Cardiac muscle cell (in vitro differentiated cells and primary cell): ENCODE measurements around the gene ATXN7L2. TPM values are rescaled to one million over a fixed set of nuclear protein-coding genes. Genes with fewer than 3 reads are reported as not detected.

Experiments
- DNase-seq, 2 donors: peaks; one replicate each; pipeline versions ENCODE4 v3.0.0 to v3.0.0-alpha.2; 2010 to 2017; ENCODE audit warnings: low read depth in 1 of 2, low spot score in 1 of 2
- H3K27ac ChIP-seq: fragments of 200-600 bp; sonication (generic); 2 replicates; pipeline ENCODE4 v1.5.1; 2016
- H3K27me3 ChIP-seq: fragments of 200-600 bp; sonication (generic); 2 replicates; pipeline ENCODE4 v1.6.0; 2016; ENCODE audit warnings: control low read depth
- H3K36me3 ChIP-seq: fragments of 200-600 bp; sonication (generic); 2 replicates; pipeline ENCODE4 v1.5.1; 2016; ENCODE audit warnings: control low read depth
- H3K4me1 ChIP-seq: fragments of 200-600 bp; sonication (generic); 2 replicates; pipeline ENCODE4 v1.8.1; 2017; ENCODE audit warnings: low read depth, mild to moderate bottlenecking, mixed run types
- H3K4me3 ChIP-seq: fragments of 200-600 bp; sonication (generic); 2 replicates; pipeline ENCODE4 v1.5.1; 2016; ENCODE audit warnings: mild to moderate bottlenecking
- H3K9me3 ChIP-seq: fragments of 200-600 bp; sonication (generic); 2 replicates; pipeline ENCODE4 v1.5.1; 2017; ENCODE audit warnings: low read depth, mild to moderate bottlenecking, control low read depth
- polyA plus RNA-seq: library from polyadenylated mRNA; unstranded; fragments of >200 nt; fragmentation: Nextera tagmentation; extraction: Ambion mirVana; gene quantifications from 2 replicates; pipeline ENCODE4 v1.2.1, GENCODE V29; 2016
- total RNA-seq: library from RNA; depleted of rRNA; stranded (reverse); fragments of >200 nt; gene quantifications from 2 replicates; pipeline ENCODE4 v1.2.3, GENCODE V29; 2016
- TF ChIP-seq, protein P1 (sequence below): IDR thresholded peaks from 2 replicates; pipeline ENCODE4 v1.5.1; 2012; ENCODE audit warnings: low read depth, mild to moderate bottlenecking, low read length

ATXN7L2 gene, protein sequence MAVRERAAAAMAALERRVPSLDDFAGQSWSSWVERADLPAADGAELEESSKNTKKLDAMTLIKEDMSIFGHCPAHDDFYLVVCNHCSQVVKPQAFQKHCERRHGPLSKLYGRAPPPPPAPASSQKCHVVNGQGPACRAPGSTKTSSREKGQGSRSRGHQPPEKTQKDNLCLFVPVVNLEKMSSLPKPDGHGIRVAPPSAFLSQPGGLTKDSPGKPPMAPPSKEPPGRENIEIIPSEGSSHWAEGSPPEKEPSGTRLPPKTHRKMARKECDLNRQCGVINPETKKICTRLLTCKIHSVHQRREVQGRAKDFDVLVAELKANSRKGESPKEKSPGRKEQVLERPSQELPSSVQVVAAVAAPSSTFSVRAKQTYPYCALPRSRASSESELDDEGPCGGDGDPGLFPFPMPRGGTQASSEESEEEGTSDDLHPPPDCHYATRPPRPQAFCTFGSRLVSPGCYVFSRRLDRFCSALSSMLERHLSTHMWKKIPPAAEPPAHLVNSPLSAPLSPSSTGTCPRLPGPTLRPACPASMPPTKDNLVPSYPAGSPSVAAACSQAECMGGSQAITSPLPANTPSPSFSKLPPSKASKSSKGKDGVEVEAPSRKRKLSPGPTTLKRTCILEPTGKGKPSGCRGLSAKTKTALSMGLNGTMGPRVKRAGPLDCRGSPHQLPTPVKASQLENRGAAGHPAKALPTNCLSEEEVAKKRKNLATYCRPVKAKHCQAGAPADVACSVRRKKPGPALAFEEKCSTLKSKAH
- 14.7 and 17.8 TPM in 2 replicates for total RNA-seq
- 7.0 and 11.9 TPM in 2 replicates for polyA plus RNA-seq

DNA sequence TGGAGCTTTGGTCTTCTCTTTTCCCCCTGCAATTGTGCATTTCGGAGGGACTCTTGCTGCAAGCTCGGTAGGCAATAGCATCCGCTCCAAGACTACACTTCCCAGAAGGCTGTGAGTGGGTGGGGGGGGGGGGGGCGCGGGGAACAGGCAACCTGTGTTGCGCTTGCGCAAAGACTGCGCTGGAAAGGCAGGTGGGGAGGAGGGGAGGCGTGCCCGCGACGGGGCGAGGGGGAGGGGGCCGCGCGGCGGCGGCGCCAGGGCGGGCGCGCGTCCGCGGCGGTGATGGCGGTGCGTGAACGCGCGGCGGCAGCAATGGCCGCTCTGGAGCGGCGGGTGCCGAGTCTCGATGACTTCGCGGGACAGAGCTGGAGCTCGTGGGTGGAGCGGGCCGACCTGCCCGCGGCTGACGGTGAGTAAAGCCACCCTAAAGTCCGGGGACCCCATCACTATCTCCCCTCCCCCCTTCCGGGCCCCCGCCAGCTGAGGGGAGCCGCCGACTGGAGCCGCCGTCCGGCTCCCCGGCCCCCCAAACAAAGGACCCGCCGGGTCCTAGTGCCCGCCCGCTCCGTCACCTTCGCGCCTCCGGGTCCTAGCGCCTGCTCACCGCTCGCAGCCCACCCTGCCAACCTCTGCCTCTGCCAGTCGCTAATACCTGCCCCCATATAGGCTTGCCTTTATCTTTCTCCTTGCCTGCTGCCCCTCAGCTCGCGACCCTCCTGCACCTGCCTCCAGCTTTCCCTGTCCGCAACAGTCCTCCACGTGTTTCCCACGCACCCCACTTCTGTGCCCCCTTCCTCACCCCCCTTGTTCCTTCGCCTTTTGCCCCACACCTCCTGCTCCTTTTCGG, at the start of gene ATXN7L2:
TSS of gene ATXN7L2 (plus strand) at position 234 of the 847 bp plus-strand sequence. CDS start at position 283, 49 bp downstream.
- TF ChIP-seq, protein P1, sequence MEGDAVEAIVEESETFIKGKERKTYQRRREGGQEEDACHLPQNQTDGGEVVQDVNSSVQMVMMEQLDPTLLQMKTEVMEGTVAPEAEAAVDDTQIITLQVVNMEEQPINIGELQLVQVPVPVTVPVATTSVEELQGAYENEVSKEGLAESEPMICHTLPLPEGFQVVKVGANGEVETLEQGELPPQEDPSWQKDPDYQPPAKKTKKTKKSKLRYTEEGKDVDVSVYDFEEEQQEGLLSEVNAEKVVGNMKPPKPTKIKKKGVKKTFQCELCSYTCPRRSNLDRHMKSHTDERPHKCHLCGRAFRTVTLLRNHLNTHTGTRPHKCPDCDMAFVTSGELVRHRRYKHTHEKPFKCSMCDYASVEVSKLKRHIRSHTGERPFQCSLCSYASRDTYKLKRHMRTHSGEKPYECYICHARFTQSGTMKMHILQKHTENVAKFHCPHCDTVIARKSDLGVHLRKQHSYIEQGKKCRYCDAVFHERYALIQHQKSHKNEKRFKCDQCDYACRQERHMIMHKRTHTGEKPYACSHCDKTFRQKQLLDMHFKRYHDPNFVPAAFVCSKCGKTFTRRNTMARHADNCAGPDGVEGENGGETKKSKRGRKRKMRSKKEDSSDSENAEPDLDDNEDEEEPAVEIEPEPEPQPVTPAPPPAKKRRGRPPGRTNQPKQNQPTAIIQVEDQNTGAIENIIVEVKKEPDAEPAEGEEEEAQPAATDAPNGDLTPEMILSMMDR, result no peak

DNA sequence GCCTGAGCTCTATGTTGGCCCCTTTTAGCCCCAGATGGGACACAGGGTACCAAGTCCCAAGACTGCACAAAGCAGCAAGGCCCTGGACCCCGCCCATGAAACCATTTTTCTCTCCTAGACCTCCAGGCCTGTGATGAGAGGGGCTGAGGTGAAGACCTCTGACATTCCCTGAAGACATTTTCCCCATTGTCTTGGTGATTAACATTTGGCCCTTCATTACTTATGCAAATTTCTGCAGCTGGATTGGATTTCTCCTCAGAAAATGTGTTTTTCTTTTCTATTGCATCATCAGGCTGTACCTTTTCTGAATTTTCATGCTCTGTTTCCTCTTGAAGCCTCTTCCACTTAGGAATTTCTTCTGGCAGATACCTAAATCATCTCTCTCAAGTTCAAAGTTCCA, 49.2 kb upstream of the ATXN7L2 start:
- TF ChIP-seq, protein P1, result no peak
- H3K9me3 ChIP-seq, result no peaks in the 10 kb centered on the region
- H3K27ac ChIP-seq, result no peak overlapping the region
- no peaks in the 10 kb centered on the region for H3K4me1 ChIP-seq
- H3K4me3 ChIP-seq, result no peak overlapping the region
- no peaks in the 10 kb centered on the region for H3K27me3 ChIP-seq
- no peaks in the 10 kb centered on the region for H3K36me3 ChIP-seq
- DNase-seq, result no peak

More for the DNA sequence above, at the start of gene ATXN7L2:
- Histone ChIP-seq H3K4me1 (no peaks in the 10 kb centered on the region), H3K36me3 (no peaks in the 10 kb centered on the region), H3K27me3 (no peaks in the 10 kb centered on the region), H3K4me3 (peak within 1 kb of the TSS; percentile 64), H3K9me3 (no peaks in the 10 kb centered on the region), H3K27ac (peak within 1 kb of the TSS; percentile 97)
- peak; percentile 94 to 95 for DNase-seq

DNA sequence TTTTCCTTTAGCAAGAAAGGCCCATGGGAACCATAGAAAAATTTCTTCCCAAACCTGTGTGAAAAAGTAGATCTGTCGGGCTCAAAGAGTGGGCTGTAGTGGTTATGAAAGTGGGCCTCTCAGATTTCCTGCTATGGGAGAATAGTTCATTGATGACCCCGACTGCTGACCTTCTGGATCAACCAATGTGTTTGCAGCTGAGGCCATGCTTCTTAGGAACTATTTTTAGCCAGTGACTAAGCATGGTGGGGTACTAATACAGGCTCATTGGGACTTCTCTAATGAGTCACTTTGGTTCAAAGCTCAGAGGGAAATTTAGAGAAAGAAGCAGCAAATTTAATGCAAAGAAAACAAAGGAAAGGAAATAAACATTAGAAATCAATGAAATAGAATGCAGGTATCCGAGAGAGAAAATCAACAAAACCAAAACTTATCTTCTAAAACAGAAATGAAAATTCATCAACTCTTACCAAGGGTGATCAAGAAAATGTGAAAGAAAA, 44.9 kb upstream of the ATXN7L2 start:
- Histone ChIP-seq H3K27ac (peak overlapping the region; percentile 16), H3K27me3 (no peaks in the 10 kb centered on the region)

DNA sequence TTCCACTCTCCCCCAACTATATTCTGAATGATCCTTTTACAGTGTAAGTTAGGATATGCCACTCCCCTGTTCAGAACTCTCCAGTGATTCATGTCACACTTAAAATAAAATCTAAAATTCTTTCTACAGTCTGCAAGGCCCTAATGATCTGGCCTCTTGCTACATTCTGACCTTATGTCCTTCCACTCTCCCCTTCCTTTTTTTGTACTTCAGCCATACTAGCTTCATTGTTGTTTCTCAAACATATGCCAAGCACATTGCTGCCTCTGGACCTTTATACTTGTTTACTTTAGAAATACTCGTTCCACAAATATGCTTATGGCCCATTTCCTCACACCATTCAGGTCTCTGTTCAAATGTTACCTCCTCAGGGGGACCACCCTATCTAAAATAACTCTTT, 42.6 kb upstream of the ATXN7L2 start:
- TF ChIP-seq, protein P1, result no peak
- Histone ChIP-seq H3K36me3 (no peaks in the 10 kb centered on the region), H3K27me3 (no peaks in the 10 kb centered on the region), H3K4me3 (no peak overlapping the region), H3K4me1 (no peaks in the 10 kb centered on the region), H3K27ac (no peak overlapping the region), H3K9me3 (no peaks in the 10 kb centered on the region)
- DNase-seq, result no peak

More for the DNA sequence above, 44.9 kb upstream of the ATXN7L2 start:
- no peak overlapping the region for H3K4me3 ChIP-seq
- peak; percentile 14 to 73 for DNase-seq
- no peaks in the 10 kb centered on the region for H3K9me3 ChIP-seq
- TF ChIP-seq, protein P1, result no peak
- no peaks in the 10 kb centered on the region for H3K36me3 ChIP-seq
- no peaks in the 10 kb centered on the region for H3K4me1 ChIP-seq

DNA sequence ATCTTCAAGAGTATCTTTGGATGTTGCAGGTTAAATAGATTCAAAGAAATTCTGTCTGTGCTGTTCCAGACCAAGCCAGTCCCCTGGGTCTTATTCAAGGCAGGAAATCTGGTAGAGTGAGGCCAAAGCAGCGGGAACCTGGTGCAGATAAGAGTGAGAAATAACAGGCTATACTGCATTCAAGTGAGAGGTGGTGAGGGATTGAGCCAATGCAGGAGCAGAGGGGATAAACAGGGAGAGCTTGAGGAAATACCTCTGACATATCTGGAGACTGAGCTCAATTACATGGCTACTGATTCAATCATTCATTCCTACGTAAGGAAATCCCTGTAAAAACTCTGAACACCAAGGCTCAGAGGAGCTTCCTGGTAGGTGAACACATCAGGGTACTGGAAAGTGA, 40.2 kb upstream of the ATXN7L2 start:
- Histone ChIP-seq H3K4me1 (no peaks in the 10 kb centered on the region), H3K27ac (no peak overlapping the region), H3K9me3 (no peaks in the 10 kb centered on the region), H3K36me3 (no peaks in the 10 kb centered on the region), H3K27me3 (no peaks in the 10 kb centered on the region), H3K4me3 (no peak overlapping the region)
- TF ChIP-seq, protein P1, result no peak
- peak; percentile 21 to 31 for DNase-seq
